Esophagus (tissue), 2 donors: Measurements from ENCODE around the gene TRDN. TPM values are rescaled to one million over a fixed set of nuclear protein-coding genes. Genes with fewer than 3 reads are reported as not detected.

Experiments
- H3K27ac ChIP-seq, 2 donors: one replicate each; pipeline ENCODE4 v1.5.1; 2013; ENCODE audit warnings: low read depth in 2 of 2, mild to moderate bottlenecking in 2 of 2, inconsistent platforms in 1 of 2, low read length in 1 of 2, moderate library complexity in 1 of 2
- H3K27me3 ChIP-seq, 2 donors: one replicate each; pipeline ENCODE4 v1.6.1; 2013; ENCODE audit warnings: low read length in 2 of 2, control low read depth in 1 of 2, mild to moderate bottlenecking in 1 of 2; ENCODE audit not compliant: insufficient read depth in 2 of 2, control insufficient read depth in 1 of 2
- H3K36me3 ChIP-seq, 2 donors: one replicate each; pipeline ENCODE4 v1.6.1; 2013; ENCODE audit warnings: low read length in 1 of 2; ENCODE audit not compliant: control insufficient read depth in 2 of 2, insufficient read depth in 2 of 2
- H3K4me1 ChIP-seq, 2 donors: one replicate each; pipeline ENCODE4 v1.6.1; 2013; ENCODE audit warnings: low read length in 1 of 2; ENCODE audit not compliant: control insufficient read depth in 2 of 2, insufficient read depth in 2 of 2
- H3K4me3 ChIP-seq, 2 donors: one replicate each; pipeline ENCODE4 v1.5.1; 2013; ENCODE audit warnings: low read length in 2 of 2, mild to moderate bottlenecking in 2 of 2, low read depth in 1 of 2, moderate library complexity in 1 of 2
- H3K9me3 ChIP-seq, 2 donors: one replicate each; pipeline ENCODE4 v1.6.1; 2013; ENCODE audit warnings: mild to moderate bottlenecking in 2 of 2, low read depth in 1 of 2, low read length in 1 of 2, moderate library complexity in 1 of 2; ENCODE audit not compliant: control insufficient read depth in 2 of 2, insufficient read depth in 1 of 2
- WGBS, 2 donors: extraction: QIAGEN DNeasy Blood & Tissue Kit; methylation state at CpG; one replicate each; pipeline ENCODE4 v1.1.7; 2013; 5-methylcytosine and 5-hydroxymethylcytosine counted together
- polyA plus RNA-seq, 2 donors: library from polyadenylated mRNA; stranded (reverse); fragments of 200-250 nt; gene quantifications; one replicate each; pipeline ENCODE4 v1.2.3, GENCODE V29; 2013
- donor health status: healthy with polysubstance abuse.
- donor health status: Bipolar disorder and iron deficiency.

Gene TRDN
- polyA plus RNA-seq, 2 donors, result 0.01 TPM; not detected in 1

DNA sequence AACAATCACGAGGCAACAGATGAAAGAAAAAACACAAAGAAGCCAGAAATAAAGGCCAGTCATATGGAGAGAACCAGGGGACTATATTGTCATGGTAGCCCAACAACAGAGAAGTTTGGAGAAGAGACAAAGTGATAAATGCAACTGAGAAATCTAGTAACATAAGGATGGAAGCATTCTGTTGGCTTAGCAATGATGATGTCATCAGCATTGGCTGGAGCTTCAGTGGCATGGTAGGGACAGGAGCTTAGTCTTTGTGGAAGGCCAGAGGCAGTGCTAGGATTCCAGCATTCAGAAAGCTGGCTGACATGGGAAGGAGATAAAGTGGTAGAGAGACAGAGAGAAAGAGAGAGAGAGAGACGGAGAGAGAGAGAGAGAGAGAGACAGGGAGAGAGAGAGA, 276.4 kb downstream of the TRDN start:
- no peak overlapping the region for H3K4me3 ChIP-seq
- 49 to 55% methylated on average over 2 of the region's 2 CpGs for WGBS, 2 donors
- no peaks in the 10 kb centered on the region for H3K36me3 ChIP-seq
- H3K4me1 ChIP-seq, result no peaks in the 10 kb centered on the region
- H3K27me3 ChIP-seq, result no peaks in the 10 kb centered on the region
- H3K27ac ChIP-seq, result no peak overlapping the region
- H3K9me3 ChIP-seq, result no peaks in the 10 kb centered on the region

DNA sequence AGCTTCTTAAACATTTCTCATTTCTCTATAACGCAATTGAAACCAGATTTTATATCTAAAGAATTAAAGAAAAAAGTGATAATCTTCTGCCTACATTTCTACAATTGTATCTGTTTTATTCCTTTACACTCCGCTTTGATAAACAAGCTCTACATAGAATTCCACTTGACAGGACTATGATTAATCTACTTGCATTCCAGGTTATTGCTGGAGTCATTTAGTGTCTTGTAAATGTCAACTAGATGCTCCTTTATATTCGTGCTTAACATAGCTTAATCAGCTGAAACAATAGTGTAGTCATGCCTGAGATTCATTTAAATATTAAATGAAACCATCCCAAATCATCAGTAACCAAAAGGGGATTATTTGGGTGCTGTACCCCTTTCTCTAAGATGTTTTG, 284.0 kb downstream of the TRDN start:
- Histone ChIP-seq H3K4me1 (no peaks in the 10 kb centered on the region), H3K27ac (no peak overlapping the region), H3K4me3 (no peak overlapping the region), H3K9me3 (no peaks in the 10 kb centered on the region), H3K27me3 (no peaks in the 10 kb centered on the region), H3K36me3 (no peaks in the 10 kb centered on the region)
- 43 to 46% methylated on average over 3 of the region's 3 CpGs for WGBS, 2 donors

DNA sequence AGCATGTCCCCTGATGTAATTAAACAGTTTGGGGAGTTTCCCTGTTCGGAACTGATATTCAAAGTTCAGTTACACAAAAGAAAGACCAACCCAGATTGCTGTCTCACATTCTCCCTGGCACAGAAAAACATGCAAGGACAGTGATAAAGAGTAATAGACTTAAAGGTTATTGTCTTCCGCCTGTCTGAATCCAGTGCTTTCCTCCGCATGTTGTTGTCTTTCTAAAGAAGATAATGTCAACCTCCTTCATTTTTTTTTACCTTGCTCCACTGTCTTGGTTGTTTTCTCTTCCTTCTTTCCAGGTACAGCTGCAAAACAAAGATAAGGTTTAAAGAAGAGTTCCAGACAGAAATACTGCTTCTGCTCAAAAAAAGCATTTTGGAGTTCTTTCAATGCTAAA, 284.5 kb downstream of the TRDN start:
- H3K27me3 ChIP-seq, result no peaks in the 10 kb centered on the region
- H3K4me3 ChIP-seq, result no peak overlapping the region
- no peaks in the 10 kb centered on the region for H3K9me3 ChIP-seq
- no peak overlapping the region for H3K27ac ChIP-seq
- 42 to 45% methylated on average over 3 of the region's 3 CpGs for WGBS, 2 donors
- H3K36me3 ChIP-seq, result no peaks in the 10 kb centered on the region
- H3K4me1 ChIP-seq, result no peaks in the 10 kb centered on the region

DNA sequence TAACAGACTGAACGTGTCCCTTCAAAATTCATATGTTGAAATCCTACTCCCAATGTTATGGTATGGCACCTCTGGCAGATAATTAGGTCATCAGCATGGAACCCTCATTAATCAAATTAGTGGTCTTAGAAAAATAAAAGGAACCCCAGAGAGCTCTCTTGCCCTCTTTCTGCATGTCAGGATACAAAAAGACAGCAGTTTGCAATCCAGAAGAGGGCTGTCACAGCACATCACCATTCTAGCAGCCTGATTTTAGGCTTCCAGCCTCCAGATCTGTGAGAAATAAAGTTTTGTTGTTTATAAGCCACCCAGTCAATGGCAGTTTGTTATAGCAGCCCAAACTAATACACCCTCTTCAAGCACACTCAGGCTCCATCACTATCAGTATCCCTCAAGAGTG, 292.9 kb downstream of the TRDN start:
- no peaks in the 10 kb centered on the region for H3K27me3 ChIP-seq
- no peak overlapping the region for H3K27ac ChIP-seq
- no peaks in the 10 kb centered on the region for H3K36me3 ChIP-seq
- no peaks in the 10 kb centered on the region for H3K9me3 ChIP-seq
- WGBS, 2 donors, result 59 to 66% methylated on average over 1 of the region's 1 CpG
- no peaks in the 10 kb centered on the region for H3K4me1 ChIP-seq
- H3K4me3 ChIP-seq, result no peak overlapping the region

DNA sequence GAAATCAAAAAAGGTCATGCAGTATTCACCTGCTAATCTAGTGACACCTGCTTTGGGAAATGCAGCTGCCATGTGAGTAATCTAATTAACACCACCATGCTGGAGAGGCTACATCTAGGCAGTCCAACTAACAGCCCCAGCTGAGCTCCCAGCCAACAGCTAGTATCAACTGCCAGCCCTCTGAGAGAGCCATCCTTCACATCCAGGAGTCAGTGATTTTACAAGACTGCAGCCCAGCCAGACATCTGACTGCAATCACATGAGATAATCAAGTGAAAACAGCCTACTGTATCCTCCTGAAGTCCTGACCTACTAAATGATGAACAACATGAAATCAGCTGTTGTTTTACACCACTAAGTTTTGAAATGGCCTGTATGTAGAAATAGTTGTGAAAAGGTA, 298.4 kb downstream of the TRDN start:
- Histone ChIP-seq H3K27ac (no peak overlapping the region), H3K36me3 (no peaks in the 10 kb centered on the region), H3K9me3 (no peaks in the 10 kb centered on the region), H3K4me1 (no peaks in the 10 kb centered on the region), H3K4me3 (no peak overlapping the region), H3K27me3 (no peaks in the 10 kb centered on the region)

DNA sequence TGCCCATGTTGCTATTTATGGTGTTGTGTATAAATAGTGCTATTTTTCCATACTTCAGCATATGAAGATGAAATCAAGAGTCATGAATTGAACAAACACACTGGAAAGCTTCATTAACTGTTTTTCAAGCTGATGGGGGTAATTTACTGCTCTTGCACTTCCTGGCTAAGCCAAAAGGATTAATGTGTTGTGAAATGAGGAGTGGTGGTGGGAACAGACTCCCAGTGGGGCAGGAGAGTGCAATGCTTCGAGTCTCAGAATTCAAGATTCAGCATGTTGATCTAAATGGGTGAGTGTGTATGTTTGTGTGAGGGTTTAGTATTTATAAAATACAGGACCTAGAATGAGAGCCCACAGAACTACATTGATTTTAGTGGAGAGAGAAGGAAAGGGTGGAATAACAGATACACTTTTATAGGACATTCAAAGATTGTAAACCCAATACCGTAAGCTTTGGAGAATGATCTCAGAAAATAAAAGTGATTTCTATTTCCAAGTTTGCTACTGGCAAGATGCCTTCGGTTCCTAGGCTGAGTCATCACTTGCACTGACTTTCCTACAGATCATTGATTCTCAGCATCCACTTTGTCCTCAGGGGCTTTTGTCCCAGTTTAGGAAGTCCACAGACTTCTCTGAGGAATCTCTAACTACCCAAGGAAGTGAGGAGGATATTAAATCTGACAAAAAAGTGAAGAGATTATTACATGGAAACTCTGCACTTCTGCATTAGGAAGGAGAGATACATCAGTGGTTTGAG, 303.6 kb downstream of the TRDN start:
- Histone ChIP-seq H3K9me3 (no peaks in the 10 kb centered on the region), H3K4me1 (no peaks in the 10 kb centered on the region), H3K36me3 (no peaks in the 10 kb centered on the region), H3K27me3 (no peaks in the 10 kb centered on the region), H3K27ac (no peak overlapping the region), H3K4me3 (no peak overlapping the region)
- 31 to 55% methylated on average over 3 of the region's 3 CpGs for WGBS, 2 donors

DNA sequence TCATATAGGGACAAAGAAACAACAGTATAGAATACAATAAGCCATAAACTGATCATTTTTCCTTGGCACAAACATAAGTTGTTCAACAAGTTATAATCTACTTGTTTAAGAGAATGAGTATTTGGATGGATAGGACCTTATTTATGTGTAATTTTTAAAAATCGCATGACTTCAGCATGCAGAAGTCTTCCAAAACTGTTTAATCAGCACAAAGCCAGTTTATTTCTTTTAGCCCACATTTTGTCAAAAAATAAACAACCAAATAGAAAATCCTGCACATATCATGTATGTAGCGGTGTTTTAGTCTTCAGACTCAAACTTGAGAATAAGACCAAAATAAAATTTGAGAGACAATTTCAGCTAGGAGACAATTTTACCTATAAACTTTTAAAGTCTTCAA, 304.7 kb downstream of the TRDN start:
- Histone ChIP-seq H3K27me3 (no peaks in the 10 kb centered on the region), H3K4me1 (no peaks in the 10 kb centered on the region), H3K4me3 (no peak overlapping the region), H3K27ac (no peak overlapping the region), H3K9me3 (no peaks in the 10 kb centered on the region), H3K36me3 (no peaks in the 10 kb centered on the region)
- WGBS, 2 donors, result 84 to 85% methylated on average over 2 of the region's 2 CpGs

DNA sequence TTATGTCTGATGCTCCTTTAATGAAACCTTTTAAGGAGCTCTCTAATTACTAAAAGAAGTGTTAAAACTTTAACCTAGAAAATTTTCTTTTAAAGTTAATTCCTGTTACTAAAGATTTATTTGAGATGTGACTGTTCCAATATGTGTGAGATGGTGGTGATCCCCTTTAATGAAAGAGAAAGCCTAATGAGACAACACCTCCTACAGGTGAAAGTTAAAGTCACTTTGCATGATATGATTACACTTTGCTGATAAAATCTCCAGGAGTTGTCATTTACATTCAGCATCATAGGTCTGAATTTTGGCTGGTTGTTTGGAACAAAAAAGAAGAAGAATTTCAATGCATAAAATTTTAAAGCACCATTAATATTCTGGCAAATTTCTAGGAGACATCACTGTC, 307.4 kb downstream of the TRDN start:
- no peak overlapping the region for H3K27ac ChIP-seq
- H3K27me3 ChIP-seq, result no peaks in the 10 kb centered on the region
- H3K4me1 ChIP-seq, result no peaks in the 10 kb centered on the region
- H3K36me3 ChIP-seq, result no peaks in the 10 kb centered on the region
- no peak overlapping the region for H3K4me3 ChIP-seq
- H3K9me3 ChIP-seq, result no peaks in the 10 kb centered on the region

DNA sequence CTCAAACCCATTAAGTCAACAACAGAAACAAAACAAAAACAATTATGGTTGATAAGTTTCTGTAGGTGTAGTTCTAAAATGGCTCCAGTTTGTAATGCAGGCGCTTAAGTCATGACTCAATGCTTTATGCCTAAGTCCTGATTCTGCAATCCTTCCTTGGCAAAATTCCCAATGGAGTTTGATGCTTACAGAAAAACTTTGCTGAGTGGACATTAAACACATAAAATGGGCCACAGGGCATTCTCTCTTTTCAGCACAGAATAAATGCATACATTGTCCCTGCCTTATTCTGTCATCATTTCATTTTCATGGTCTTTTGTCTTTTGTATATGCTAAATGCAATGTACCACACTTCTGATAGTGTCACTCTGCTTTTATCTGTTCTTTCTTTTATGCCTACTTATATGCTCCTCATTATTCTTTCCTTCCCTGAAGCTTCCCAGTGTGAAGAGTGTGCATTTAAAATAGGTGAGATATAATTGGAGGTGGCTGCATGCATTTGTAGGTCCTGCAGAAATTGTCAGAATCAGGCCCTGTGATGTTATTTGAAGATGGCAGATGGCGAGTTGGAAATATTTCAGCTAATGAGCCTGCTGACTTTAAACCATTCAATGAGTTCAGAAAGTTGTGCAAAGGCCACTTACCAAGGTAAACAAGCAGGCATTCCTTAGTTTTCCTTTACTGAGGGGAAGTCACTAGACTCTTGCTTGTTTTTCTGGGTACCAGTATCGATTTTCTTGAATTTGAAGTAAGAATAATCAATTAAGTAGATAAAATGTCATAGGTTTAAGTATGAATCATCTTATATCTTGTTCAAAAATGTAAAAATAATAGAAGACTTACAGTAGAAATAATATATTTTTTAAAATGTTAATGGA, 313.1 kb downstream of the TRDN start:
- H3K27me3 ChIP-seq, result no peaks in the 10 kb centered on the region
- no peaks in the 10 kb centered on the region for H3K4me1 ChIP-seq
- WGBS, 2 donors, result 65 to 67% methylated on average over 3 of the region's 3 CpGs
- no peaks in the 10 kb centered on the region for H3K36me3 ChIP-seq
- H3K9me3 ChIP-seq, result no peaks in the 10 kb centered on the region
- H3K27ac ChIP-seq, result no peak overlapping the region
- H3K4me3 ChIP-seq, result no peak overlapping the region

DNA sequence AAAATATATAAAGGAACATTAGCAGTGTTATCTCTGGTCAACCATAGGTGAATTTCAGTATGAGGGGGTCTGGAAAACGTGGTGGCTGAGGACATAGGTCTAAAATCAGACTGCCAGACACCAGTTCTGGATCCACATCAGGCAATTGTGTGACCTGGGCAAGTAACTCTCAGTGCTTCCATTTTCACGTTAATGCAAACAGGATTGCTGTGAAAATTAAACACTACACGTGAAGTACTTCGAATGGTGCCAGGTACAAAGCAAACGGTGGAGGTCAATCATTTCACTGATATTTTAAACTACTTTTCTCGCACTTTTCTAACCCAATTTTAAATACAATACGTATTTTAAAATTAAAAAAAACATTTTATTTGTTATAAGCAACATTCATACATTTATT, 315.7 kb downstream of the TRDN start:
- no peaks in the 10 kb centered on the region for H3K36me3 ChIP-seq
- no peaks in the 10 kb centered on the region for H3K9me3 ChIP-seq
- 51 to 56% methylated on average over 7 of the region's 7 CpGs for WGBS, 2 donors

More for the DNA sequence above, 315.7 kb downstream of the TRDN start:
- Histone ChIP-seq H3K4me1 (no peaks in the 10 kb centered on the region), H3K27me3 (no peaks in the 10 kb centered on the region), H3K27ac (no peak overlapping the region), H3K4me3 (no peak overlapping the region)
